Right atrium auricular region (tissue), 2 donors: ENCODE data around the gene CDH20. TPM values are rescaled to one million over a fixed set of nuclear protein-coding genes. Genes with fewer than 3 reads are reported as not detected.

Experiments
- DNase-seq: peaks from one replicate; pipeline ENCODE4 v3.0.0-alpha.2; 2019; ENCODE audit warnings: low spot score
- H3K27ac ChIP-seq, 2 donors: fragments of 200-600 bp; sonication (generic); 1 replicate in 1 of 2; 2 replicates in 1 of 2; pipeline ENCODE4 v1.5.1; 2016 to 2019
- H3K27me3 ChIP-seq, 2 donors: fragments of 200-600 bp; sonication (generic); one replicate each; pipeline versions ENCODE4 v1.5.1 to v1.6.0; 2017 to 2019
- H3K36me3 ChIP-seq: fragments of 200-600 bp; sonication (generic); one replicate; pipeline ENCODE4 v1.5.1; 2016
- H3K4me1 ChIP-seq, 2 donors: fragments of 200-600 bp; sonication (generic); one replicate each; pipeline versions ENCODE4 v1.5.1 to v1.6.0; 2017 to 2019
- H3K4me3 ChIP-seq, 2 donors: fragments of 200-600 bp; sonication (generic); 1 replicate in 1 of 2; 2 replicates in 1 of 2; pipeline ENCODE4 v1.5.1; 2017 to 2019; ENCODE audit warnings: mild to moderate bottlenecking in 1 of 2, moderate library complexity in 1 of 2
- H3K9me3 ChIP-seq, 2 donors: fragments of 200-600 bp; sonication (generic); one replicate each; pipeline ENCODE4 v1.5.1; 2019
- CTCF ChIP-seq, 2 donors: fragments of 200-600 bp; sonication (generic); IDR thresholded peaks; one replicate each; pipeline ENCODE4 v1.5.1; 2019; ENCODE audit warnings: antibody characterized with exemption in 2 of 2
- total RNA-seq, 2 donors: library from RNA; depleted of rRNA; stranded (reverse); fragments of >200 nt; gene quantifications; one replicate each; pipeline ENCODE4 v1.1.0, GENCODE V29; 2016

CDH20 gene
- total RNA-seq, 2 donors from 2014 or later = 0.41 TPM; not detected in 1

GRCh38 chr18:61348230-61348629 lies 15.0 kb downstream of the CDH20 start:
- no peak for DNase-seq
- Histone ChIP-seq H3K9me3 (no peaks in the 10 kb centered on the region), H3K27ac (no peak overlapping the region), H3K27me3 (no peaks in the 10 kb centered on the region), H3K36me3 (no peaks in the 10 kb centered on the region), H3K4me1 (no peaks in the 10 kb centered on the region), H3K4me3 (no peak overlapping the region)
- no peak for TF ChIP-seq CTCF (IDR thresholded peaks at IDR 0.05)

GRCh38 chr18:61350578-61350977 lies 17.3 kb downstream of the CDH20 start:
- TF ChIP-seq CTCF (IDR thresholded peaks at IDR 0.05) = no peak

GRCh38 chr18:61352059-61352458 lies 18.8 kb downstream of the CDH20 start:
- no peaks in the 10 kb centered on the region for H3K4me1 ChIP-seq
- TF ChIP-seq CTCF (IDR thresholded peaks at IDR 0.05) = no peak

More at GRCh38 chr18:61350578-61350977, 17.3 kb downstream of the CDH20 start:
- no peak overlapping the region for H3K4me3 ChIP-seq
- no peaks in the 10 kb centered on the region for H3K9me3 ChIP-seq
- no peak overlapping the region for H3K27ac ChIP-seq
- no peaks in the 10 kb centered on the region for H3K27me3 ChIP-seq
- H3K36me3 ChIP-seq = no peaks in the 10 kb centered on the region
- H3K4me1 ChIP-seq = no peaks in the 10 kb centered on the region
- no peak for DNase-seq

GRCh38 chr18:61352611-61353010 lies 19.4 kb downstream of the CDH20 start:
- H3K27me3 ChIP-seq = no peaks in the 10 kb centered on the region
- no peak overlapping the region for H3K27ac ChIP-seq
- no peak for DNase-seq
- H3K4me1 ChIP-seq = no peaks in the 10 kb centered on the region
- peaks cover 0 to 3% of the 10 kb centered on the region in 2 donors for H3K9me3 ChIP-seq
- no peaks in the 10 kb centered on the region for H3K36me3 ChIP-seq
- no peak overlapping the region for H3K4me3 ChIP-seq
- TF ChIP-seq CTCF (IDR thresholded peaks at IDR 0.05) = no peak

More at GRCh38 chr18:61352059-61352458, 18.8 kb downstream of the CDH20 start:
- Histone ChIP-seq H3K36me3 (no peaks in the 10 kb centered on the region), H3K27me3 (no peaks in the 10 kb centered on the region), H3K4me3 (no peak overlapping the region), H3K27ac (no peak overlapping the region), H3K9me3 (no peaks in the 10 kb centered on the region)
- DNase-seq = no peak

- TF ChIP-seq CTCF (IDR thresholded peaks at IDR 0.05) = no peak
These were observed 27.5 kb downstream of the CDH20 start for GRCh38 chr18:61360404-61361383.

More at GRCh38 chr18:61360404-61361383, 27.5 kb downstream of the CDH20 start:
- no peak overlapping the region for H3K4me3 ChIP-seq
- no peaks in the 10 kb centered on the region for H3K27me3 ChIP-seq
- peaks cover 0 to 3% of the 10 kb centered on the region in 2 donors for H3K9me3 ChIP-seq
- no peak for DNase-seq
- H3K36me3 ChIP-seq = no peaks in the 10 kb centered on the region
- H3K4me1 ChIP-seq = no peaks in the 10 kb centered on the region
- no peak overlapping the region for H3K27ac ChIP-seq
